H1 (cell line): ENCODE measurements around the gene NIPAL1. TPM values are rescaled to one million over a fixed set of nuclear protein-coding genes. Genes with fewer than 3 reads are reported as not detected.

ENCODE experiments used
- CTCF ChIA-PET: fragments of 300-600 bp; sonication (Branson Sonifier 250); formaldehyde crosslinking; loops from one replicate; lab custom pipeline; 2021; ENCODE audit not compliant: partially characterized antibody; lab: Charles Lee
- POLR2A ChIA-PET: fragments of 300-600 bp; sonication (Branson Sonifier 250); formaldehyde crosslinking; loops from one replicate; lab custom pipeline; 2021; ENCODE audit warnings: inconsistent platforms; ENCODE audit not compliant: partially characterized antibody; lab: Charles Lee
- DNase-seq, 2 experiments: peaks; one replicate each; pipeline versions ENCODE4 v3.0.0 to v3.0.0-alpha.2; 2010 to 2022; ENCODE audit warnings: low spot score in 2 of 2, low read depth in 1 of 2, mixed read lengths in 1 of 2
- FAIRE-seq: peaks from 2 replicates; lab custom pipeline; 2011; peaks lifted over from hg19 to GRCh38; lab: Jason Lieb, UNC
- H2AFZ ChIP-seq: 2 replicates; pipeline ENCODE4 v1.8.1; 2012; ENCODE audit warnings: low read length, inconsistent platforms
- H2AK5ac ChIP-seq: 2 replicates; pipeline ENCODE4 v1.6.1; 2013; ENCODE audit warnings: low read depth, low read length
- H2BK120ac ChIP-seq: replicated peaks from 2 replicates; pipeline ENCODE3; 2013; ENCODE audit warnings: low read depth, low read length, inconsistent platforms
- H2BK12ac ChIP-seq: 2 replicates; pipeline ENCODE4 v1.6.1; 2013; ENCODE audit warnings: low read depth, low read length
- H2BK15ac ChIP-seq: 2 replicates; pipeline ENCODE4 v1.6.1; 2013; ENCODE audit warnings: low read length
- H2BK20ac ChIP-seq: 2 replicates; pipeline ENCODE4 v1.6.1; 2013; ENCODE audit warnings: low read length
- H2BK5ac ChIP-seq: 2 replicates; pipeline ENCODE4 v1.6.1; 2013; ENCODE audit warnings: low read depth, low read length
- H3K14ac ChIP-seq: 2 replicates; pipeline ENCODE4 v1.6.1; 2013; ENCODE audit warnings: inconsistent platforms; ENCODE audit not compliant: insufficient read length
- H3K18ac ChIP-seq: 2 replicates; pipeline ENCODE4 v1.6.1; 2013; ENCODE audit warnings: low read length; ENCODE audit errors: extremely low read depth
- H3K23ac ChIP-seq: 2 replicates; pipeline ENCODE4 v1.6.1; 2013; ENCODE audit warnings: inconsistent platforms; ENCODE audit not compliant: insufficient read length
- H3K23me2 ChIP-seq: 2 replicates; pipeline ENCODE4 v1.6.1; 2013; ENCODE audit warnings: low read depth, low read length
- H3K27ac ChIP-seq: 2 replicates; pipeline ENCODE4 v1.6.1; 2011; ENCODE audit warnings: low read depth, low read length, inconsistent platforms
- H3K27me3 ChIP-seq, 4 experiments: replicated peaks in 1 of 4; 1 replicate in 1 of 4; 2 replicates in 3 of 4; pipeline versions ENCODE4 v1.6.1 to v1.8.1; 2011 to 2013; ENCODE audit warnings: low read length in 3 of 4, mild to moderate bottlenecking in 3 of 4, inconsistent platforms in 2 of 4, mixed read lengths in 2 of 4, moderate library complexity in 1 of 4; ENCODE audit not compliant: control insufficient read depth in 3 of 4, insufficient read depth in 3 of 4; ENCODE audit errors: extremely low read depth in 1 of 4
- H3K36me3 ChIP-seq, 4 experiments: 2 replicates each; pipeline versions ENCODE4 v1.6.1 to v1.8.1; 2011 to 2013; ENCODE audit warnings: mild to moderate bottlenecking in 4 of 4, low read length in 3 of 4, moderate library complexity in 2 of 4, control low read depth in 1 of 4, inconsistent platforms in 1 of 4; ENCODE audit not compliant: insufficient read depth in 4 of 4, control insufficient read depth in 2 of 4
- H3K4ac ChIP-seq: replicated peaks from 2 replicates; pipeline ENCODE3; 2013; ENCODE audit warnings: low read length, low read depth, mixed read lengths, inconsistent platforms; ENCODE audit not compliant: insufficient read length
- H3K4me1 ChIP-seq, 4 experiments: replicated peaks in 1 of 4; 1 replicate in 1 of 4; 2 replicates in 3 of 4; pipeline versions ENCODE4 v1.6.1 to v1.8.1; 2011 to 2013; ENCODE audit warnings: low read length in 3 of 4, inconsistent platforms in 2 of 4, mixed read lengths in 1 of 4; ENCODE audit not compliant: insufficient read depth in 4 of 4, control insufficient read depth in 3 of 4
- H3K4me2 ChIP-seq, 2 experiments: 2 replicates each; pipeline versions ENCODE4 v1.6.1 to v1.8.1; 2011 to 2013; ENCODE audit warnings: low read depth in 2 of 2, low read length in 2 of 2, control low read depth in 1 of 2, inconsistent platforms in 1 of 2, mild to moderate bottlenecking in 1 of 2; ENCODE audit not compliant: insufficient read depth in 1 of 2
- H3K4me3 ChIP-seq, 4 experiments: fragments of 200-600, 300-600 bp in 1 of 4; sonication (generic), shearing (Covaris generic), sonication (Bioruptor Twin) in 1 of 4; 2 replicates each; pipeline versions ENCODE4 v1.5.1 to v1.8.1; 2011 to 2016; ENCODE audit warnings: low read length in 4 of 4, low read depth in 3 of 4, control low read depth in 2 of 4, inconsistent platforms in 2 of 4, mild to moderate bottlenecking in 2 of 4, mixed read lengths in 1 of 4, moderate library complexity in 1 of 4; ENCODE audit not compliant: insufficient read depth in 2 of 4; ENCODE audit errors: extremely low read depth in 1 of 4
- H3K56ac ChIP-seq: replicated peaks from 2 replicates; pipeline ENCODE3; 2013; ENCODE audit warnings: low read depth, mild to moderate bottlenecking, mixed read lengths, low read length, inconsistent platforms; ENCODE audit not compliant: insufficient read length
- H3K79me1 ChIP-seq: 2 replicates; pipeline ENCODE4 v1.6.1; 2013; ENCODE audit warnings: low read depth, low read length, control low read depth
- H3K79me2 ChIP-seq, 2 experiments: 2 replicates each; pipeline versions ENCODE4 v1.6.1 to v1.8.1; 2012 to 2013; ENCODE audit warnings: low read length in 2 of 2, mild to moderate bottlenecking in 2 of 2, inconsistent platforms in 1 of 2; ENCODE audit not compliant: insufficient read depth in 2 of 2, control insufficient read depth in 1 of 2
- H3K9ac ChIP-seq, 4 experiments: replicated peaks in 1 of 4; 1 replicate in 1 of 4; 2 replicates in 3 of 4; pipeline versions ENCODE4 v1.6.1 to v1.8.1; 2011 to 2013; ENCODE audit warnings: low read depth in 3 of 4, low read length in 3 of 4, control low read depth in 2 of 4, mild to moderate bottlenecking in 2 of 4, moderate library complexity in 2 of 4, inconsistent platforms in 1 of 4; ENCODE audit errors: extremely low read depth in 1 of 4
- H3K9me3 ChIP-seq, 2 experiments: 2 replicates each; pipeline versions ENCODE4 v1.6.1 to v1.8.1; 2012 to 2013; ENCODE audit warnings: mild to moderate bottlenecking in 2 of 2, moderate library complexity in 2 of 2, control low read depth in 1 of 2, inconsistent platforms in 1 of 2, low read depth in 1 of 2, low read length in 1 of 2, mixed read lengths in 1 of 2; ENCODE audit not compliant: insufficient read depth in 2 of 2
- H4K20me1 ChIP-seq, 2 experiments: replicated peaks in 1 of 2; 2 replicates each; pipeline versions ENCODE3 to v1.8.1; 2011 to 2013; ENCODE audit warnings: inconsistent platforms in 2 of 2, low read length in 2 of 2, mild to moderate bottlenecking in 1 of 2; ENCODE audit not compliant: insufficient read depth in 2 of 2, control insufficient read depth in 1 of 2
- H4K5ac ChIP-seq: 2 replicates; pipeline ENCODE4 v1.6.1; 2013; ENCODE audit warnings: low read length, low read depth, mixed read lengths, inconsistent platforms; ENCODE audit not compliant: insufficient read length
- H4K8ac ChIP-seq: 2 replicates; pipeline ENCODE4 v1.8.0; 2013; ENCODE audit warnings: mild to moderate bottlenecking, moderate library complexity, low read length, inconsistent platforms; ENCODE audit not compliant: insufficient read depth; ENCODE audit errors: extremely low read depth
- H4K91ac ChIP-seq: replicated peaks from 2 replicates; pipeline ENCODE3; 2013; ENCODE audit warnings: low read length, mixed read lengths, inconsistent platforms; ENCODE audit not compliant: insufficient read length
- BRCA1 ChIP-seq: IDR thresholded peaks from 2 replicates; pipeline ENCODE4 v1.6.1; 2012; ENCODE audit warnings: low read depth, low read length, improper control_type of control experiment
- CTBP2 ChIP-seq: IDR thresholded peaks from 2 replicates; pipeline ENCODE4 v1.7.0; 2011; ENCODE audit warnings: borderline replicate concordance, mild to moderate bottlenecking, moderate library complexity, mixed read lengths, low read length; ENCODE audit not compliant: insufficient read depth, insufficient read length
- GABPA ChIP-seq: IDR thresholded peaks from 2 replicates; pipeline ENCODE4 v1.6.1; 2011; ENCODE audit warnings: mild to moderate bottlenecking, low read length, moderate library complexity, borderline replicate concordance; ENCODE audit not compliant: insufficient read depth
- HDAC2 ChIP-seq, 2 experiments: fragments of 300-600 bp in 1 of 2; sonication (generic) in 1 of 2; IDR thresholded peaks; 2 replicates each; pipeline ENCODE4 v1.6.1; 2011 to 2012; ENCODE audit warnings: low read depth in 2 of 2, low read length in 2 of 2, mild to moderate bottlenecking in 2 of 2, moderate library complexity in 2 of 2, borderline replicate concordance in 1 of 2, inconsistent platforms in 1 of 2
- JUN ChIP-seq: IDR thresholded peaks from 2 replicates; pipeline ENCODE4 v1.6.1; 2011; ENCODE audit warnings: low read depth, mild to moderate bottlenecking, improper control_type of control experiment, low read length
- KDM1A ChIP-seq: fragments of 200-600, 300-600 bp; sonication (generic); IDR thresholded peaks from 2 replicates; pipeline ENCODE4 v1.7.1; 2016; ENCODE audit warnings: mild to moderate bottlenecking, low read length, borderline replicate concordance
- RAD21 ChIP-seq, 2 experiments: IDR thresholded peaks in 1 of 2; conservative IDR thresholded peaks in 1 of 2; 2 replicates each; pipeline ENCODE4 v1.6.1; 2011; ENCODE audit warnings: low read depth in 2 of 2, low read length in 2 of 2, improper control_type of control experiment in 1 of 2, inconsistent platforms in 1 of 2, mild to moderate bottlenecking in 1 of 2, moderate library complexity in 1 of 2
- RNF2 ChIP-seq: fragments of 200-900, 300-1000 bp; sonication (generic); IDR thresholded peaks from 2 replicates; pipeline ENCODE4 v1.7.1; 2016; ENCODE audit warnings: borderline replicate concordance, low read depth, mild to moderate bottlenecking, antibody characterized with exemption, low read length; ENCODE audit not compliant: poor library complexity, severe bottlenecking; ENCODE audit errors: missing control alignments
- WGBS, 2 experiments: shearing (Covaris generic) in 1 of 2; methylation state at CpG; one replicate each; pipeline versions ENCODE4 v1.1.6 to v1.1.7; 2013 to 2015; ENCODE audit warnings: low lambda C conversion rate in 2 of 2, mixed read lengths in 2 of 2, inconsistent platforms in 1 of 2, low coverage in 1 of 2, missing lambda C conversion rate in 1 of 2; ENCODE audit not compliant: insufficient replicate concordance in 2 of 2, insufficient coverage in 1 of 2, insufficient read length in 1 of 2; ENCODE audit errors: extremely low coverage in 1 of 2, missing lambda C conversion rate in 1 of 2; 5-methylcytosine and 5-hydroxymethylcytosine counted together
- polyA plus RNA-seq, 7 experiments: library from polyadenylated mRNA; depleted of rRNA in 3 of 7; stranded (reverse) in 5 of 7; unstranded in 2 of 7; fragments of >200 nt in 5 of 7; fragments of 200-250 nt in 2 of 7; gene quantifications; 1 replicate in 5 of 7; 2 replicates in 1 of 7; 4 replicates in 1 of 7; pipeline versions ENCODE4 v1.2.1 to v1.2.3, GENCODE V29; 2011 to 2013; ENCODE audit warnings: missing spikeins in 2 of 7, mixed read lengths in 2 of 7
- total RNA-seq: library from RNA; stranded (reverse); fragmentation: NEBNext Ultra II Directional; extraction: Animal tissue kit (Norgen Biotek cat#: 25700); gene quantifications from 2 replicates; pipeline ENCODE4 v1.2.1, GENCODE V29; 2021
- TF ChIP-seq, protein P1 (sequence below): IDR thresholded peaks from 2 replicates; pipeline ENCODE4 v1.6.1; 2011; ENCODE audit warnings: low read depth, mild to moderate bottlenecking, low read length; ENCODE audit not compliant: insufficient read depth
- TF ChIP-seq, protein P2 (sequence below): IDR thresholded peaks from 2 replicates; pipeline ENCODE4 v1.6.1; 2011; ENCODE audit warnings: low read length, improper control_type of control experiment

NIPAL1 gene
- total and polyA plus RNA-seq, 2 of the 8 experiments (the other 6 are each of a cell fraction or from before 2014, with no cell fraction given) = 1.4 to 4.9 TPM

DNA sequence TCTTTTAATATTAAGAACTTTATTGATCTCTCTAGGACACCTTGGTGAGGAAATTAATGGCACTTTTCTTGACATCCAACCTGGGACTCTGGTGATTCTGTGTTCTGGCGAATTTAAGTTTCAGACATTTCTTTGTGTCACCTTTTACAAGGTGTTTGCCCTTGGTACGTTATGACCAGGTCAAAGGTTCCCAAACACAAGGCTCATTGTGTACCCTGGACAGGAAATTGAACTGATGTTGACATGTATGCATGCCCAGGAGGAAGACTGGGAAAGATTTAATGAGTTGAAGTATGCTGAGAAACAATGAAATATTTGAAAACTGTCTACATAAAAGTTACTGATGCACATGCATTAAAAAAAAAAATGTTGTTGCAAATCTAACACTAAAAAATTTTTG lies 22.1 kb downstream of the NIPAL1 start:
- Histone ChIP-seq H2BK12ac (no peak overlapping the region), H3K4me2 (no peak overlapping the region), H3K9ac (no peak overlapping the region), H3K4me3 (no peak overlapping the region), H3K27me3 (no peaks in the 10 kb centered on the region), H3K23ac (no peak overlapping the region), H3K79me2 (no peaks in the 10 kb centered on the region), H3K4me1 (no peaks in the 10 kb centered on the region; a peak in 1 of 7 replicates), H2AK5ac (no peak overlapping the region), H4K5ac (no peak overlapping the region), H2BK20ac (no peak overlapping the region), H3K79me1 (no peaks in the 10 kb centered on the region; the same call in 1 of the 2 replicates), H3K27ac (no peak overlapping the region), H3K14ac (no peak overlapping the region), H3K23me2 (no peaks in the 10 kb centered on the region), H3K18ac (no peak overlapping the region), H3K4ac (no peak overlapping the region), H2BK15ac (no peak overlapping the region), H4K20me1 (no peaks in the 10 kb centered on the region), H2AFZ (no peak overlapping the region), H3K36me3 (peaks cover 0 to 3% (median 0%) of the 10 kb centered on the region in 4 experiments; a peak in 1 of 8 replicates), H2BK120ac (no peak overlapping the region), H4K8ac (no peak overlapping the region), H3K56ac (no peak overlapping the region), H3K9me3 (no peaks in the 10 kb centered on the region), H2BK5ac (no peak overlapping the region), H4K91ac (no peak overlapping the region)
- CTCF ChIA-PET = interaction anchor here (0.7 to 0.9 kb wide), 2 partner anchors 94 to 114 kb away, joined by 3 read pairs; no protein-coding TSS in a partner anchor
- FAIRE-seq = no peak
- POLR2A ChIA-PET = no interaction called here
- no peak for DNase-seq
- WGBS, 2 experiments = 45% methylated on average over 2 of the region's 2 CpGs; no CpG with 5 or more reads in 1 of the 2 experiments
- TF ChIP-seq RAD21 (IDR thresholded peaks at IDR 0.05 in 1 of 2, conservative IDR thresholded peaks at IDR 0.05 in 1 of 2; ENCODE audit: low read depth in 2 of 2, low read length in 2 of 2) = no peak
- TF ChIP-seq, protein P1, sequence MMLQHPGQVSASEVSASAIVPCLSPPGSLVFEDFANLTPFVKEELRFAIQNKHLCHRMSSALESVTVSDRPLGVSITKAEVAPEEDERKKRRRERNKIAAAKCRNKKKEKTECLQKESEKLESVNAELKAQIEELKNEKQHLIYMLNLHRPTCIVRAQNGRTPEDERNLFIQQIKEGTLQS = no peak
- no peak for TF ChIP-seq KDM1A
- no peak for TF ChIP-seq GABPA
- TF ChIP-seq JUN = no peak
- TF ChIP-seq, protein P2, sequence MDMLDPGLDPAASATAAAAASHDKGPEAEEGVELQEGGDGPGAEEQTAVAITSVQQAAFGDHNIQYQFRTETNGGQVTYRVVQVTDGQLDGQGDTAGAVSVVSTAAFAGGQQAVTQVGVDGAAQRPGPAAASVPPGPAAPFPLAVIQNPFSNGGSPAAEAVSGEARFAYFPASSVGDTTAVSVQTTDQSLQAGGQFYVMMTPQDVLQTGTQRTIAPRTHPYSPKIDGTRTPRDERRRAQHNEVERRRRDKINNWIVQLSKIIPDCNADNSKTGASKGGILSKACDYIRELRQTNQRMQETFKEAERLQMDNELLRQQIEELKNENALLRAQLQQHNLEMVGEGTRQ = no peak
- no peak for TF ChIP-seq CTBP2
- TF ChIP-seq BRCA1 = no peak
- TF ChIP-seq RNF2 = no peak
- TF ChIP-seq HDAC2 (IDR thresholded peaks at IDR 0.05; ENCODE audit: borderline replicate concordance in 1 of 2, low read depth in 2 of 2, low read length in 2 of 2) = no peak
